Type B pancreatic cell (in vitro differentiated cells): ENCODE measurements around the gene SEMA7A. TPM values are rescaled to one million over a fixed set of nuclear protein-coding genes. Genes with fewer than 3 reads are reported as not detected.

Experiments used
- DNase-seq: peaks from one replicate; pipeline ENCODE4 v3.0.0; 2021; ENCODE audit warnings: mixed read lengths; ENCODE audit not compliant: unreplicated experiment; ENCODE audit errors: extremely low spot score
- H3K27ac Mint-ChIP-seq: 2 replicates; pipeline ENCODE4 v1.8.0; 2021; ENCODE audit warnings: mild to moderate bottlenecking, mixed read lengths
- H3K27me3 Mint-ChIP-seq: 2 replicates; pipeline ENCODE4 v1.8.0; 2021; ENCODE audit warnings: mixed read lengths
- H3K36me3 Mint-ChIP-seq: 2 replicates; pipeline ENCODE4 v1.8.0; 2021; ENCODE audit warnings: mixed read lengths
- H3K4me1 Mint-ChIP-seq: one replicate; pipeline ENCODE4 v1.8.0; 2021; ENCODE audit warnings: mixed read lengths; ENCODE audit not compliant: unreplicated experiment
- H3K4me3 Mint-ChIP-seq: 2 replicates; pipeline ENCODE4 v1.8.0; 2021; ENCODE audit warnings: mild to moderate bottlenecking, mixed read lengths
- H3K9me3 Mint-ChIP-seq: 2 replicates; pipeline ENCODE4 v1.8.0; 2021; ENCODE audit warnings: mixed read lengths
- CTCF ChIP-seq: fragments of 200-600 bp; sonication (generic); conservative IDR thresholded peaks from 2 replicates; pipeline ENCODE4 v1.5.0; 2021; ENCODE audit warnings: antibody characterized with exemption, mild to moderate bottlenecking
- total RNA-seq: library from RNA; stranded (reverse); gene quantifications from 2 replicates; pipeline ENCODE4 v1.2.1, GENCODE V29; 2021; ENCODE audit warnings: low replicate concordance

SEMA7A gene
- total RNA-seq, 1 donor from 2014 or later = 6.3 TPM

- H3K4me1 Mint-ChIP-seq = no peaks in the 10 kb centered on the region
- H3K27ac Mint-ChIP-seq = no peak overlapping the region
- peaks cover 21% of the 10 kb centered on the region for H3K36me3 Mint-ChIP-seq
- TF ChIP-seq CTCF = no peak
- no peaks in the 10 kb centered on the region for H3K27me3 Mint-ChIP-seq
- H3K4me3 Mint-ChIP-seq = no peak overlapping the region
- DNase-seq = no peak
- no peaks in the 10 kb centered on the region for H3K9me3 Mint-ChIP-seq
Observed at GRCh38 chr15:74449095-74449494, 15.3 kb upstream of the SEMA7A start.

GRCh38 chr15:74445816-74446763 lies 12.3 kb upstream of the SEMA7A start:
- Mint-ChIP-seq H3K9me3 (no peaks in the 10 kb centered on the region), H3K27me3 (peaks cover 3% of the 10 kb centered on the region), H3K36me3 (peaks cover 21% of the 10 kb centered on the region), H3K4me1 (peaks cover 19% of the 10 kb centered on the region), H3K4me3 (no peak overlapping the region), H3K27ac (no peak overlapping the region)
- no peak for TF ChIP-seq CTCF
- no peak for DNase-seq

GRCh38 chr15:74444106-74445062 lies 10.6 kb upstream of the SEMA7A start:
- Mint-ChIP-seq H3K27ac (no peak overlapping the region), H3K36me3 (peaks cover 14% of the 10 kb centered on the region), H3K4me1 (peaks cover 19% of the 10 kb centered on the region), H3K27me3 (peaks cover 3% of the 10 kb centered on the region), H3K9me3 (no peaks in the 10 kb centered on the region), H3K4me3 (no peak overlapping the region)
- TF ChIP-seq CTCF = no peak
- no peak for DNase-seq

GRCh38 chr15:74443100-74443909 lies 9.5 kb upstream of the SEMA7A start:
- Mint-ChIP-seq H3K9me3 (no peaks in the 10 kb centered on the region), H3K4me1 (peaks cover 26% of the 10 kb centered on the region), H3K4me3 (no peak overlapping the region), H3K36me3 (peaks cover 14% of the 10 kb centered on the region), H3K27ac (peak overlapping the region; percentile 55), H3K27me3 (peaks cover 3% of the 10 kb centered on the region)
- DNase-seq = no peak
- TF ChIP-seq CTCF = no peak

- peak overlapping the region; percentile 8 for H3K27ac Mint-ChIP-seq
- DNase-seq = no peak
- H3K27me3 Mint-ChIP-seq = peaks cover 3% of the 10 kb centered on the region
- no peak overlapping the region for H3K4me3 Mint-ChIP-seq
- no peaks in the 10 kb centered on the region for H3K9me3 Mint-ChIP-seq
- peaks cover 26% of the 10 kb centered on the region for H3K4me1 Mint-ChIP-seq
- no peak for TF ChIP-seq CTCF
- peaks cover 8% of the 10 kb centered on the region for H3K36me3 Mint-ChIP-seq
Observed at GRCh38 chr15:74442604-74443003, 8.8 kb upstream of the SEMA7A start.
